Activated CD8-positive, alpha-beta T cell treated with anti-CD3 and anti-CD28 coated beads for 36 hours (primary cell): ENCODE data around the gene LNP1. TPM values are rescaled to one million over a fixed set of nuclear protein-coding genes. Genes with fewer than 3 reads are reported as not detected.

ENCODE experiments used
- ATAC-seq: fragments of 200-7000 bp; cut with Tn5 transposase; one replicate; pipeline ENCODE4 v1.10.0; 2021; ENCODE audit warnings: mild to moderate bottlenecking, moderate library complexity
- CTCF ChIA-PET: fragments of 350-600 bp; sonication (Branson Sonifier 250); formaldehyde crosslinking; loops from one replicate; lab custom pipeline; 2021; ENCODE audit warnings: antibody characterized with exemption; lab: Charles Lee
- POLR2A ChIA-PET: fragments of 350-600 bp; sonication (Branson Sonifier 250); formaldehyde crosslinking; loops from one replicate; lab custom pipeline; 2021; ENCODE audit warnings: antibody characterized with exemption; lab: Charles Lee
- DNase-seq: peaks from one replicate; pipeline ENCODE4 v3.0.0-alpha.2; 2020
- H3K27ac Mint-ChIP-seq: one replicate; pipeline ENCODE4 v1.8.0; 2021; ENCODE audit warnings: mild to moderate bottlenecking, mixed read lengths
- H3K27me3 Mint-ChIP-seq: one replicate; pipeline ENCODE4 v1.8.0; 2021; ENCODE audit warnings: mixed read lengths
- H3K36me3 Mint-ChIP-seq: one replicate; pipeline ENCODE4 v1.8.0; 2021; ENCODE audit warnings: low read depth, mixed read lengths
- H3K4me1 Mint-ChIP-seq: one replicate; pipeline ENCODE4 v1.8.0; 2021; ENCODE audit warnings: low read depth, mixed read lengths
- H3K4me3 Mint-ChIP-seq: one replicate; pipeline ENCODE4 v1.8.0; 2021; ENCODE audit warnings: mild to moderate bottlenecking, moderate library complexity, mixed read lengths
- H3K9me3 Mint-ChIP-seq: one replicate; pipeline ENCODE4 v1.8.0; 2021; ENCODE audit warnings: mixed read lengths
- intact Hi-C: fragments of 100-400 bp; cut with micrococcal nuclease; formaldehyde crosslinking; loops from one replicate; pipeline ENCODE4 v1.10.0; 2022
- total RNA-seq, 2 experiments: library from RNA; stranded (reverse); gene quantifications; one replicate each; pipeline ENCODE4 v1.2.3, GENCODE V29; 2021
- TF ChIP-seq, protein P1 (sequence below): fragments of 200-600 bp; IDR thresholded peaks from one replicate; pipeline ENCODE4 v1.8.0; 2022; ENCODE audit warnings: antibody characterized with exemption, mild to moderate bottlenecking

The LNP1 gene
- total RNA-seq, 2 experiments from 2014 or later = 2.5 TPM

DNA sequence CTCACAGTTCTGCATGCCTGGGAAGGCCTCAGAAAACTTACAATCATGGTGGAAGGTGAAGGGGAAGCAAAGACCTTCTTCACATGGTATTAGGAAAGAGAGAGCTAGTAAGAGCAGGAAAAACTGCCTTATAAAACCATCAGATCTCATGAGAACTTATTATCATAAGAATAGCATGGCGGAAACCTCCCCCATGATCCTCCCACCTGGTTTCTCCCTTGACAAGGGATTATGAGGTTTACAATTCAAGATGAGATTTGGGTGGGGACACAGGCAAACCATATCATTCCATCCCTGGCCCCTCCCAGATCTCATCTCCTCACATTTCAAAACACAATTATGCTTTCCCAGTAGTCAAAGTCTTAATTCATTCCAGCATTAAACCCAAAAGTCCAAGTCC lies 56.5 kb downstream of the LNP1 start:
- CTCF ChIA-PET = interaction anchor here (1.3 kb wide), 1 partner anchor 135 kb away, joined by 3 read pairs; no protein-coding TSS in a partner anchor
- TF ChIP-seq, protein P1, sequence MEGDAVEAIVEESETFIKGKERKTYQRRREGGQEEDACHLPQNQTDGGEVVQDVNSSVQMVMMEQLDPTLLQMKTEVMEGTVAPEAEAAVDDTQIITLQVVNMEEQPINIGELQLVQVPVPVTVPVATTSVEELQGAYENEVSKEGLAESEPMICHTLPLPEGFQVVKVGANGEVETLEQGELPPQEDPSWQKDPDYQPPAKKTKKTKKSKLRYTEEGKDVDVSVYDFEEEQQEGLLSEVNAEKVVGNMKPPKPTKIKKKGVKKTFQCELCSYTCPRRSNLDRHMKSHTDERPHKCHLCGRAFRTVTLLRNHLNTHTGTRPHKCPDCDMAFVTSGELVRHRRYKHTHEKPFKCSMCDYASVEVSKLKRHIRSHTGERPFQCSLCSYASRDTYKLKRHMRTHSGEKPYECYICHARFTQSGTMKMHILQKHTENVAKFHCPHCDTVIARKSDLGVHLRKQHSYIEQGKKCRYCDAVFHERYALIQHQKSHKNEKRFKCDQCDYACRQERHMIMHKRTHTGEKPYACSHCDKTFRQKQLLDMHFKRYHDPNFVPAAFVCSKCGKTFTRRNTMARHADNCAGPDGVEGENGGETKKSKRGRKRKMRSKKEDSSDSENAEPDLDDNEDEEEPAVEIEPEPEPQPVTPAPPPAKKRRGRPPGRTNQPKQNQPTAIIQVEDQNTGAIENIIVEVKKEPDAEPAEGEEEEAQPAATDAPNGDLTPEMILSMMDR = no peak
- DNase-seq (no peak), ATAC-seq (no peak)
- Mint-ChIP-seq H3K36me3 (no peaks in the 10 kb centered on the region), H3K4me3 (no peak overlapping the region), H3K27ac (no peak overlapping the region), H3K9me3 (no peaks in the 10 kb centered on the region), H3K4me1 (peaks cover 4% of the 10 kb centered on the region), H3K27me3 (no peaks in the 10 kb centered on the region)
- intact Hi-C loops = no loop called here
- POLR2A ChIA-PET = interaction anchor here (0.7 kb wide), 1 partner anchor 26 kb away, joined by 3 read pairs; no protein-coding TSS in a partner anchor

DNA sequence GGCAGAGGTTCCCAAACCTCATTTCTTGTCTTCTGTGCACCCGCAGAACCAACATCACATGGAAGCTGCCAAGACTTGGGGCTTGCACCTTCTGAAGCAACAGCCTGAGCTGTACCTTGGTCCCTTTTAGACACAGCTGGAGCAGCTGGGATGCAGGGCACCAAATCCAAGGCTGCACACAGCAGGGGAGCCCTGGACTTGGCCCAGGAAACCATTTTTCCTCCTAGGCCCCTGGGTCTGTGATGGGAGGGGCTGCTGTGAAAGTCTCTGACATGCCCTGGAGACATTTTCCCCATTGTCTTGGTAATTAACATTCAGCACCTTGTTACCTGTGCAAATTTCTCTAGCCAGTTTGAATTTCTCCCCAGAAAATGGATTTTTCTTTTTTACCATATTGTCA lies 57.5 kb downstream of the LNP1 start:
- ATAC-seq = no peak
- TF ChIP-seq, protein P1 = no peak
- no peaks in the 10 kb centered on the region for H3K9me3 Mint-ChIP-seq
- POLR2A ChIA-PET = no interaction called here
- H3K36me3 Mint-ChIP-seq = no peaks in the 10 kb centered on the region
- H3K4me1 Mint-ChIP-seq = peaks cover 4% of the 10 kb centered on the region
- H3K27me3 Mint-ChIP-seq = no peaks in the 10 kb centered on the region
- intact Hi-C loops = no loop called here
- DNase-seq = no peak
- CTCF ChIA-PET = no interaction called here
- no peak overlapping the region for H3K27ac Mint-ChIP-seq
- H3K4me3 Mint-ChIP-seq = no peak overlapping the region

DNA sequence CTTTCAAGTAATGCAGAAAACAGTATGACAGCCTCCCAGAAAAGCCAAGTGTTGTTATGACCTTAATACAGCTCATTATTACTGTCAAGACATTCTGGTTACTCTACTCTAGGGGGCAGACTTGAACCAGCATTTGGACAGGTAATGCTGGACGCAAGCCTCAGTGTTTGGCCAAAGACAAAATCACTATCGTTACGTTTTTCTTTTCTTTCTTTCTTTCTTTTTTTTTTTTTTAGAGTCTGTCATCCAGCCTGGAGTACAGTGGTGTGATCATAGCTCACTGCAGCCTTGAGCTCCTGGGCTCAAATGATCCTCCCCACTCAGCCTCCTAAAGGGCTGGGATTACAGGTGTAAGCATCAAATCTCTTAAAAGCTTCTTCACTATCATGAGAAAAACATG lies 61.7 kb downstream of the LNP1 start:
- DNase-seq = peak; percentile 17
- ATAC-seq = peak; percentile 87
- H3K27ac Mint-ChIP-seq = no peak overlapping the region

DNA sequence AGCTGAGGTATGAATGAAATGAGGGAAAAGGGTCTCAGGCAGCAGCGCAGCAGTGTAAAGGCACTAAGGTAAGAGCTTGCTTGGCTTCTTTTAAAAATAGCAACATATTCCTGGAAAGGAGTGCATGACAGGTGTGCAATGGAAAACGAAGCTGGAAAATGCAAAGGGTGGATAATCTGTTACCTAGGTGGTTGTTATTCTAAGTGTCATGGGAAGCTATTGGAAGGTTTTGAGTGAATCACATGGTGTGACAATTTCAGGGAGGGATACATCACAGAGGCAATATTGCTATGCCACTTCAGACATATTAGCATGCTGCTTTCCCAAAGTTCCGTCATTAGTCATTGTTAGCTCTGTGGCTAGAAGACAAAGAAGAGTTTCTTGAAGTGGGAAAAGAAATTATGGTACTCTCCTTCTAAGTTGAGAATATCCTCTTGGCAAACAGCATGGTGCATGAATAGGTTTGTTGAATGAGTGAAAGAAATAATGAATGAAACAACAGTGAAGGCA lies 62.4 kb downstream of the LNP1 start:
- no peaks in the 10 kb centered on the region for H3K27me3 Mint-ChIP-seq
- DNase-seq = no peak
- CTCF ChIA-PET = interaction anchor here (0.6 to 3.1 kb wide), 19 partner anchors 11 to 386 kb away, joined by 3 to 84 read pairs (median 5); partner anchors contain the start of genes TMEM45A and TOMM70
- intact Hi-C loops = loop anchor here (1.0 kb wide), 1 partner anchor 127 kb away; no protein-coding TSS in a partner anchor
- ATAC-seq = no peak
- TF ChIP-seq, protein P1 = no peak
- H3K27ac Mint-ChIP-seq = no peak overlapping the region
- H3K36me3 Mint-ChIP-seq = no peaks in the 10 kb centered on the region
- POLR2A ChIA-PET = no interaction called here
- peaks cover 6% of the 10 kb centered on the region for H3K4me1 Mint-ChIP-seq
- H3K4me3 Mint-ChIP-seq = no peak overlapping the region
- H3K9me3 Mint-ChIP-seq = peaks cover 5% of the 10 kb centered on the region

More for the DNA sequence above, 61.7 kb downstream of the LNP1 start:
- intact Hi-C loops = loop anchor here (1.0 kb wide), 1 partner anchor 127 kb away; no protein-coding TSS in a partner anchor
- no peaks in the 10 kb centered on the region for H3K36me3 Mint-ChIP-seq
- ChIA-PET POLR2A (interaction anchor here (0.7 kb wide), 2 partner anchors 11 to 248 kb away, joined by 3 to 5 read pairs; no protein-coding TSS in a partner anchor), CTCF (interaction anchor here (0.6 to 3.1 kb wide), 34 partner anchors 11 to 387 kb away, joined by 3 to 84 read pairs (median 5); partner anchors contain the start of genes TMEM45A and TOMM70)
- no peaks in the 10 kb centered on the region for H3K27me3 Mint-ChIP-seq
- H3K4me3 Mint-ChIP-seq = no peak overlapping the region
- TF ChIP-seq, protein P1 = peak; percentile 77
- peaks cover 2% of the 10 kb centered on the region for H3K9me3 Mint-ChIP-seq
- peaks cover 6% of the 10 kb centered on the region for H3K4me1 Mint-ChIP-seq
